CMK (cell line): Measurements from ENCODE around the gene PKD2L1.
"Not testable (repeated sequence)": the region's sequence is repeated elsewhere in the genome, so short reads cannot be mapped to it uniquely, and the experiment has no call there.

Source experiments
- DNase-seq: peaks from one replicate; pipeline ENCODE4 v3.0.0-alpha.2; 2010; ENCODE audit warnings: low read depth

PKD2L1 gene

DNA sequence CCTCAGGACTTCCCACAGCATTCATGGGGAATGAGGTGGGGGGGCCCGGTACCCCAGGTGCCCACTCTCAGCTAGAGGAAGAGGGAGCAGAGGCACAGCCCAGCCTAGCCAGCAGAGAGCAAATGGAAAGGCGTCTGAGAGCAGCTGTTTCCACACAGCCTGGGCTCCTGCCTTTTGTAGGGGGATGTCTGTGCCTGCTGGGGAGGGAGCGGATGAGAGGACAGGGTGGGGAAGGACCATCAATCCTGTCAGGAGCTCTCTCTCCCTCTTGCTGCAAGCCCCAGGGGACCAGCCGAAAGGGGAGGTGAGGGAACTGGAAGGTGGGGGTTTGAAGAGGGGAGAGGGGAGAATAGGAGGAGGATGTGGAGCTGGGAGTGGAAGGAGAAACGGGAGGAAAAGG, at the start of gene PKD2L1:
Gene PKD2L1, minus strand, starts transcription at position 150 of the 400 bp plus-strand sequence. Its CDS starts 125 bp downstream, at position 25.
- DNase-seq = no peak

DNA sequence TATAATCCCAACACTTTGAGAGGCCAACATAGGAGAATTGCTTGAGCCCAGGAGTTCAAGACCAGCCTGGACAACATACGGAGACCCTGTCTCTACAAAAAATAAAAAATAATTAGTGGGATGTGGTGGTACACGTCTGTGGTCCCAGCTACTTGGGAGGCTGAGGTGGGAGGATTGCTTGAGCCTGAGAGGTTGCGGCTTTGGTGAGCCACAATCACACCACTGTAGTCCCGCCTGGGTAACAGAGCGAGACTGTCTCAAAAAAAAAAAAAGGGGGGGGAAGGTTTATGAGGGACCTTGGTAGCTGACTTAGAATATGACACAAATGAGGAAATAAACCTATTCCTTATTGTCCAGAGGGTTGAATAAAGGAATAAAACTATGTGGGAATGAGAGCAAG, 47.8 kb upstream of the PKD2L1 start:
- DNase-seq = no peak

DNA sequence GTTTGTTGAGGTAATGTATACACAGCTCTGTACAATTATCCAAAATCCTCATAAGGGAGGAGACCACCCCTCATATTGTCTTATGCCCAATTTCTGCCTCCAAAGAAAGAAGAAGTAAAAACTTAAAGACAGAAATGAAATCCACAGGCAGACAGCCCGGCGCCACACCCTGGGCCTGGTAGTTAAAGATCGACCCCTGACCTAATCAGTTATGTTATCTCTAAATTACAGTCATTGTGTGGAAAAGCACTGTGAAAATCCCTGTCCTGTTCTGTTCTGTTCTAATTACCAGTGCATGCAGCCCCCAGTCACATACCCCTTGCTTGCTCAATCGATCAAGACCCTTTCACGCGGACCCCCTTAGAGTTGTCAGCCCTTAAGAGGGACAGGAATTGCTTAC, 46.6 kb upstream of the PKD2L1 start:
- not testable (repeated sequence) for DNase-seq

DNA sequence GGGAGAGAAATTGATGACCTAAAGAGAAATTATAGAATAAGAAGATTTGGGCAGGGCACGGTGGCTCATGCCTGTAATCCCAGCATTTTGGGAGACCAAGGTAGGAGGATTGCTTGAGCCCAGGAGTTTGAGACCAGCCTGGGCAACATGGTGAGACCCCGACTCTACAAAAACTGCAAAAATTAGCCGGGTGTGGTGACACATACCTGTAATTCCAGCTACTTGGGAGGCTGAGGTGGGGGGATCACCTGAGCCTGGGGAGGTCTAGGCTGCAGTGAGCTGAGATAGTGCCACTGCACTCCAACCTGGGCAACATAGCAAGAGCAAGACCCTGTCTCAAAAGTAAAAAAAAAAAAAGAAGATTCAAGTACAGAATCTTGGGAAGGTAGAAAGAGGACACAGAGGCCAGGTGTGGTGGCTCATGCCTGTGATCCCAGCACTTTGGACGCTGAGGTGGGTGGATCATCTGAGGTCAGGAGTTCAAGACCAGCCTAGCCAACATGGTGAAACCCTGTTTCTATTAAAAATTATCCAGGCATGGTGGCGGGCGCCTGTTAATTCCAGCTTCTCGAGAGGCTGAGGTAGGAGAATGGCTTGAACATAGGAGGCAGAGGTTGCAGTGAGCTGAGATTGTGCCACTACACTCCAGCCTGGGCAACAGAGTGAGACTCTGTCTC, 44.8 kb upstream of the PKD2L1 start:
- DNase-seq = not testable (repeated sequence)

DNA sequence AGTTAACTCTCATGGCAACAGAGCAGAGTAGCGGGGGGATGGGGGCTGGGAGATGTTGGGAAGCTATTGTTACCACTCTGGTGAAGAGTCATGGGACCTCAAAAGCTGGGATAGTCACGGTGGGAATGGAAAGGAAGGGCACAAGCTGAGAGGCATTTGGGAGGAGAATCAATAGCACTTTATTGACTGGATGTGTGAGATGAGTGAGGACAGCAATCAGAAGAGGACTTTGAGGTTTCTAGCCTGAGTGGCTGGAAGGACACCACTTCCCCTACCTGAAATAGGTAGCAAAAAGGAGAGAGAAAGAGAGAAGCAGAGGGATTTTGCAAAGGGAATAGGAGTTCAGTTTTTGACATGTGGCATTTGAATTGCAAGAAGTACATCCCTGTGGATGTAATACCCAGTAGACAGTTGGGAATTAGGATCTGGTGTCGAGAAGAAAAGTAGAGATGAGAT, 44.2 kb upstream of the PKD2L1 start:
- DNase-seq = no peak

DNA sequence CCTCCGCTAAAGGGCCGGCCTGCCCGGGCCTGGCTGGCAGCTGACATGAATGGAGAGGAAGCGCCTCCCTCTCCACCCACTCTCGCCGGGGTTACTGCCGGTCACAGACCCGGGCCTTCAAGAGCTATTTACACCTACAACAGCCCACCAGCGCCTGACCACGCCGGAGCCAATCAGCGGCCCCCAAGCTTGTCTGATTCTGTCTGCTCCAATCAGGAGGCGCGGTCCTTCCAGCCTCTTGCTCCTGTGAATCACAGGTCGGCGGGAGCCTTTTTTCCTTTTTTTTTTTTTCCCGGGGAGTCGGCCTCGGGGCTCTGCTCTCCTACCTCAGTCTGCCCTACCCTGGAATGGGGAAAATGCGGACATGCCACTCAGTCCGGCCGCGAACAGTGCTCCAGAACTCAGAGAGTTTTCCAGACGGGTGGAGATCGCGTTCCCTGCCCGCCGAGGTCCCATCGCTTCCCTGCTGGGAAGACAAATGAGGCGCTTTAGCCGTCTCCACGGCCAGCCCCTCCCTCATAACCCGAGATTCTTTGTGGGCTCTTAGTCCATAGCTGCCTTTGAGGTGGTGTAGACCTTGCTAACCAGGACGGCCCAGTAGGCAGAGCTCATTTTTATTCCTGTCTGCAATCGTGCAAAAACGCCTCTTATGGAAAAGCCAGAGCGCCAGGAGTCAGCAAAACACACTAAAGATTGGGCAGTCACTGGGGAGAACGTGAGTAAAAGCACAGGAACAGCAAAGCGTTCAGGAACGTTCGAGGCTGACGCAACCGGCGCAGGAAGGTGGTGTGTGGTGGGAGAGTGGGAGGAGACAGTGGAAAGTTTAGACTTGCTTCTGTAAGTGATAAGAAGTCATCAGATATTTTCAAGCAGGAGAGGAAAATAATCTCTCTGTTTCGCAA, 43.5 kb upstream of the PKD2L1 start:
- peak; percentile 99 for DNase-seq

DNA sequence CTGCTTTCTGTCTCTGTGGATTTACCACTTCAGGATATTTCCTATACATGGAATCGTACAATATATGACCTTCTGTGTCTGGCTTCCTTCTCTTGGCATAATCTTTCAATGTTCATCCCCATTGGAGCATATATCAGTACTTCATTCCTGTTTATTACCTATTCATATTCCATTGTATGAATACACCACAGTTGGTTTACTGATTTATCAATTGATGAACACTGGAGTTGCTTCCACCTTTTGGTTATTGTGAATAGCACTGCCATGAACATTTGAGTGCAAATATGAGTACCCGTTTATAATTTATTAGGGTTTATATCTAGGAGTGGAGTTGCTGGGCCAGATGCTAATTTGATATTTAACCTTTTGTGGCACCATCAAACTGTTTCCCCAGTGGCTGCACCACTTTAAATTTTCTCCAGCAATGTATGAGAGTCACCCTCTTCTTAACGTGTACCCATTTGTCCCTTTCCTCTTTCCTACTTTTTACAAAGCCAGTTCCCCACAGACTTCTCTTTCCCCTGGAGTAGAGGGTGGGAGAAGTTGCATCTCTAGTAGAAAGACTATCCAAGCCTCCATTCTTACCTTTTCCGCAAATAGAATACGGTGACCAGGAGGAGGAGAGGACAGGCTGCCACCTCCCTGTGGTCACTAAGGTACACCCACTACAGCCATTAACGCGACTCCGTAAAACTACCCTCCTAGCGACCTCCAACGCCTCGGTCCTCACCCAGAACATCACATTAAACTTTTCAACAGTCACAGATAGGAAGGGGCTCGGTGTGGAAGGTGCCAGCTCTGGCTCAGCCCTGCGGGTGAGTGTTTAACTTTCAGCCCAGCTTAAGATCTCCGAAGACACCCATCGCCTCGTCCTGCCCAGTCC, 42.6 kb upstream of the PKD2L1 start:
- DNase-seq = no peak

DNA sequence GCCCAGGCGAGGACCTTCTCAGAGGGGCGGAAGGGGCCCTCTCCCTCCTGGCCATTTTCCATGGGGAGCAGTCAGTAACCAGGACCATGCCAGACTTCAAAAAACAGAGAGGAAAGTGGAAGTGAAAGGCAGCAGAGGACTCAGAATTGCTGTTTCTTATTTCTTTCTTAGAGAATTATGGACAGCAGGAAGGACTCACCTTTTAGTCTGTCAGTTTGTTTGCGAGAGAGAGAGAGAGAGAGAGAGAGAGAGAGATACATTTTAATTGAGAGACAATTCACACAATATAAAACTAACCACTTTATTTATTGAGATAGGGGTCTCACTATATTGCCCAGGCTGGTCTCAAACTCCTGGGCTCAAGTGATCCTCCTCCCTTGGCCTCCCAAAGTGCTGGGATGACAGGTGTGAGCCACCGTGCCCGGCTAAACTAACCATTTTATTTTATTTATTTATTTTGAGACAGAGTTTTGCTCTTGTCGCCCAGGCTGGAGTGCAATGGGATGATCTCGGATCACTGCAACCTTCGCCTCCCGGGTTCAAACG, 41.5 kb upstream of the PKD2L1 start:
- DNase-seq = no peak

DNA sequence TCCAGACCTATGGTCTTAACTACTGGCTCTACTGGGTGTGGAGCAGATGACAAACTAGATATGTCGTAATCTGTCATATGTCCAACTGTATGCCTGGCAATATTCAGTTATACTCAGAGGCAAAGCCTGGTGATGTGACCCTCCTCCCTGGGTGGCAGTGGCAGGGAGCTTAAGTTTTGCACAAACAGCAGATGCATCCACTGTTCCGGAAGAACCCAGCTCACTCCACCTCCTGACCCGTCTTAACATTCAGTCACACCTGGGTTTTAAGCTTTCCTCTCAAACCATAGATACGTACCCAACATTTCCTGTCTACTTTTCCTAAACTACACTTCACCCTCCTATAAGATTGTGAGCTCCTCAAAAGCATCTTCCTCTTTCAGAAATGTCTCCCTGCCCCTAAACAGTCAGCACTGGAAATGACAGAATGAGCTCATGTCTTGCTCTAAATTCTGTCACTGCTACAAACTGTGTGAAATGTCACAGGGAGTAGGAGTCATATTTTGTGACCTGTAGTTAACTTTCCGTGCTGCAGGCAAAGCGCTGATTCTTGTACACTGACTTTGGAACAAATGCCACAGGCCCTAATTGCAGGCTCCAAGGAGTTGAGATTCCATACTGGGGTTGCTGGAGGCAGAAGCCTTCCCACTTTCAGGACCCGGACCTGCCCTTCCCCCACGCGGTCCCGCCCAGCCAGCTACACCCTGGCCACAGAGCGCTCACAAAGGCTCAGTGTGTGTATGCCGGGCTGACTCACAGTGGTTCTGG, 40.9 kb upstream of the PKD2L1 start:
- DNase-seq = peak; percentile 85

DNA sequence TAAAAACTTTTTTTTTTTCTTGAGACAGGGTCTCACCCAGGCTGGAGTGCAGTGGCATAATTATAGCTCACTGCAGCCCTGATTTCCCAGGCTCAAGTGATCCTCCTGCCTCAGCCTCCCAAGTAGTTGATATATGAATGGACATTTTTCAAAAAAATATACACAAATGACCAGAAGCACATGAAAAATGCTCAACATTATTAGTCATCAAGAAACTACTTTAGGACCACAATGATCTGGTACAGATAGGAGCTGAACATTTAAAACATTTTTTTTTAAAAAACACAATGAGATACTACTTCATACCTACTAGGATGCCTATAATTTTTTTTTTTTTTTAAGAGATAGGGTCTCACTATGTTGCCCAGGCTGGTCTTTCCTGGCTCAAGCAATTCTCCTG, 38.7 kb upstream of the PKD2L1 start:
- DNase-seq = no peak

DNA sequence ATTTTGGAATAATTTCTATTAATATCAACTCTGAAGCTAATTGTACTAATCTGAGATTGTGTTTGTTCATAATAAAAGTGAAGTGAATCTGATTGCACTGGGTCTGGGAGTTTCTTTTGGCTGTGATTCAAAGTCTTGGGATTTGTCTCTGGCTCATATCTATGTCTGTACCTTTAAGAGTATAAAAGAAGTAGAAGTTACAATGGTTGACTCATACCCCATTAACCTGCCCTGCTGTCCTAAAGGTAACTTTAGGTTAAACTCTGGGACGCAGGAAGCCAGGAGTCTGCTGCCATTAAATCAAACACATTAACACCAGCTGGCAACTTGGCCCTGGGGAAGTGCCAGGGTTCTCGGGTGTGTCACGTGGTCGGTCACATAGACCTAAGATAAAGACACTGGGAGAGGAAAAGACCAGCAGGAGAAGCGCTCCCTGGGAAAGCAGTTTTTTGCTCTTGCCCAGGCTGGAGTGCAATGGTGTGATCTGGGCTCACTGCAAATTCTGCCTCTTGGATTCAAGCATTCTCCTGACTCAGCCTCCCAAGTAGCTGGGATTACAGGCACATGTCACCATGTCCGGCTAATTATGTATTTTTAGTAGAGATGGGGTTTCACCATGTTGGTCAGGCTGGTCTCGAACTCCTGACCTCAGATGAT, 34.8 kb upstream of the PKD2L1 start:
- no peak for DNase-seq

DNA sequence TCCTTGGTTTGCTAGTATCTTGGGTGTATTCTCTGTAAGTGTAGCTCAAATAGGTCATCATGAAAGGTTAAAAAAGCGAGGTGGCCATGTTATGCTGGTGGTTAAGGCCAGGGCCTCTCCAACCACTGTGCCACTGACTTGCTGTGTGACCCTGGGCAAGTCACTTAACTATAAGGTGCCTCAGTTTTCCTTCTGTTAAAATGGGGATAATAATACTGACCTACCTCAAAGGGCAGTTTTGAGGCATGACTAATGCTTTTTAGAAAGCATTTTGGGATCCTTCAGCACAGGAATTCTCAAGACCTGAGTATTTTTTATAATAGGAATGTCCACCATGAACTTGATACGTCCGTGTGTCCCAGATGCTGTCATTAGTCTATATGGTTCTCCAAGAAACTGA, 34.1 kb upstream of the PKD2L1 start:
- DNase-seq = no peak

DNA sequence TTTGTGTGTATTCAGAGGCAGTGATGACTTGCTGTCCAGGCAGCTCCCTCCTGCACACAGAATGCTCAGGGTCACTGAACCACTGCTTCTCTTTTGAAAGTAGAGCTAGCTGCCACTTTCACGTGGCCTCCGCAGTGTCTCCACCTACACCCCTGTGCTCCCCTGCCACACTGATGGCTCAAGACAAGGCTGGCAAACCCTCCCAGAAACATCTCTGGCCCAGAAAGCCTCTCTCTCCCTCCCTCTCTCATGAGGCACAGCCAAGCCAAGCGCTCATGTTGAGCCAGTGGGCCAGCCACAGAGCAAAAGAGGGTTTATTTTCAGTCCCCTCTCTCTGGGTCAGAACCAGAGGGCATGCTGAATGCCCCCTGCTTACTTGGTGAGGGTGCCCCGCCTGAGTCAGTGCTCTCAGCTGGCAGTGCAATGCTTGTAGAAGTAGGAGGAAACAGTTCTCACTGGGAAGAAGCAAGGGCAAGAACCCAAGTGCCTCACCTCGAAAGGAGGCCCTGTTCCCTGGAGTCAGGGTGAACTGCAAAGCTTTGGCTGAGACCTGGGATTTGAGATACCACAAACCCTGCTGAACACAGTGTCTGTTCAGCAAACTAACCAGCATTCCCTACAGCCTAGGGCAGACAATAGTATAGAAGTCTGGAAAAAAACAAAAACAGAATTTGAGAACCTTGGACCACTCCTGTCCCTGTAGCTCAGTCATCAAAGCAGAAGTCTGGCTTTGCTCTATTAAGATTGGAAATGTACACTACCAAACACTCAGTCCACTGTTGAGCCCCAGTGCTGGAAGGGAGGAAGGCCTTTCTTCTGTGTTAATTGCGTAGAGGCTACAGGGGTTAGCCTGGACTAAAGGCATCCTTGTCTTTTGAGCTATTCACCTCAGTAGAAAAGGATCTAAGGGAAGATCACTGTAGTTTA, 32.8 kb upstream of the PKD2L1 start:
- DNase-seq = no peak

DNA sequence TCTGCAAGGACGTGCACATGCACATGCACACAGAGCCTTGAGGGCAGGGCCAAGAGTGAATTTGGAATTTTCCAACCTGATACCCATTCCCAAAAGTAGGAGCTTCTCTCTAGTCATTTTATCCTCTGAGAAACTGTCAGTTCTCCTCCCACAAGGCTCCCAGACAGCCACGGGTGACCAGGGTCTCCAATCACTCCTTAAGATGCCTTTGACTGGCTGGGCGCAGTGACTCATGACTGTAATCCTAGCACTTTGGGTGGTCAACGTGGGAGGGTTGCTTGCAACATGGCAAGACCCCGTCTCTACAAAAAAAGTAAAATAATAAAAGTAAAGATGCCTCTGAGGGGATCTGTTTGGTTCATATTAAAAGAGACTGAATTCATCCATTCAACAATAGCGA, 30.2 kb upstream of the PKD2L1 start:
- no peak for DNase-seq

DNA sequence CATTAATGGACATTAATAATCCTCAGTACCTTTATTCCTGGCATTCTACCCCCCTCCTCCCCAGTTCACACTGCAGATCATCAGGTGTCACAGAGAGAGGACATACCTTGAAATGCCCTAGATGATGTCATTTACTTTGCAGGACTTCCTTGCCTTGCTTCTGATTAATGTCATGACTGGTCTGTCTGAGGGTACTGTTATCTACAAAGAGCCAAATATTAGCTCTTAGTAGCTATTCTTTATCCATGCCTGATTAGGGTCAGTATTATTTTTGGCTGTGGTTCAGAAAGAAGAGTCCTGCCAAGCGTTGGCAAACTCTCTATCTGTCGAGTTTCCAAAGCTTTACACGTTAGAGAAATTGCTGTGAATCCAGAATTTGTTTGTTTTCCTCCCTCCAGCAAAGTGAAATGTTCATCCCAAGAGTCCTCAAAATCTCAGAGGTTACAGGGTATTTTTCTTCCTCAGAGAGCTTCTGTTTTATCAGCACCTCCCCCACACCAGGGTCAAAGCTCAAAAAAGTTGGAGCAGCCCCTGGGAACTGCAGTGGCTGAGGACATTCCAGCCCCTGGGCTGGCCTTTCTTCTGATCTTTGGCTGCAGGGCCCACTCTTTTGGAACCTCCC, 29.6 kb upstream of the PKD2L1 start:
- no peak for DNase-seq

DNA sequence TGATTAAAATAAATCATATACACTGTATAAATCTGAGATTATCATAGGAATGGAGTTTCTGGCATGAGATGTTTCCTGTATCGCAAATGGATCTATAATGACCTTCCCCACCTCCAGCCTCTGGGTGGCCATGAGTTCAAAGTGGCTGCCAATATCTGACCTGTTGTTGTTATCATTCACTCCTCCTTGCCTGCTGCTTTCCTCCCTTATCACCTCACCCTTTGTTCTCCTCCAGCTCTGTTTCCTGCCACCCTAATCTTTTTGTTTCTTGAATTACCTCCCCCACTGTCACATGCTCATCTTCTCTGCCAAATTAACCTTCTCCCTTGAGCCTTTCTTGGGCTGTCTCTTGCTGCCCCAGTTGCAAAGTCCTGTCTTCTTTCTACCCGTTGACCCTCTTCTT, 29.0 kb upstream of the PKD2L1 start:
- peak; percentile 86 for DNase-seq

DNA sequence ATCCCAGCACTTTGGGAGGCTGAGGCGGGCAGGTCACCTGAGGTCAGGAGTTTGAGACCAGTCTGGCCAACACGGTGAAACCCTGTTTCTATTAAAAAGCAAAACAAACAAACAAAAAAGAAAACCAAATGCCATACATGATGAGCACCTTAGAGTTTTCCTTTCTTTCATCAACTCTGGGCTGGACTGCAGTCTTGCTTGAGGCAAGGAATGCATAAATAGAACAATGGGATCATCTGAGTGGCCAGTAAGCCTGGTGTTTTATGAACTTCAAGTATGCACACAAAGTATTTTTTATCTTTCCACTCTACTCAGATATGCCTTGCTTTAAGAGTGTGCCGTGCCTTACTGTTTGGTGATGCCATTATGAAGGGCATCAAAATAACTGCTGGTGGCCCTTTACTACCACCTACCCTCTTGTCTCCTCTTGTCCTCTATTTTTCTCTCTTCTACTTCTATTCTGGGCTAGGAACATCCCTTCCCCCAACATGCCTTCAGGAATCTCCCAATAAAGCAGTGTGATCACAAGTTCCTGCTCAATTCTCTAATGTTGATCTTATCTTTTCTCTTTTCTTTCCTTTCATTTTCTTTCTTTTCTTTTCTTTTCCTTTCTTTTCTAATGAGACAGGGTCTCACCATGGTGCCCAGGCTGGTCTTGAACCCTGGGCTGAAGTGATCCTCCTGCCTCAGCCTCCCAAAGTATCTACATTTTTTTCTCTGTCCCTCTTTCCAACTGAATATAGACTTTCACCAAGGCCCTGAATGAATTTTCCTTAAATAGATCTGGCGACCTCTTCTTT, 27.2 kb upstream of the PKD2L1 start:
- no peak for DNase-seq
